OCI-LY7 (cell line): ENCODE measurements around the gene PARVG.

Experiments used
- CTCF ChIP-seq: fragments of 200-600 bp; sonication (generic); conservative IDR thresholded peaks from 2 replicates; pipeline ENCODE4 v1.5.1; 2014; ENCODE audit warnings: mild to moderate bottlenecking, antibody characterized with exemption, low read length, moderate library complexity, mixed read lengths
- EZH2phosphoT487 ChIP-seq: fragments of 200-600 bp; sonication (generic); IDR thresholded peaks from 2 replicates; pipeline ENCODE4 v1.6.1; 2018; ENCODE audit warnings: low read depth, borderline replicate concordance, mild to moderate bottlenecking, mixed run types, antibody characterized with exemption, low read length, moderate library complexity, mixed read lengths

GRCh38 chr22:44133901-44134571 lies 46.7 kb upstream of the PARVG start:
- TF ChIP-seq CTCF (no peak), EZH2phosphoT487 (no peak)
